Endothelial cell of umbilical vein (primary cell): ENCODE results near the gene SLC7A6. TPM values are rescaled to one million over a fixed set of nuclear protein-coding genes. Genes with fewer than 3 reads are reported as not detected.

Experiments
- BruUV-seq: library from RNA; stranded (reverse); fragments of 400-500 nt; replicated peaks from 2 replicates; lab custom pipeline; 2021; lab: Mats Ljungman, UMichigan
- CTCF ChIA-PET: fragments of 300-600, 350-600 bp; sonication (Branson Sonifier 250); formaldehyde crosslinking; loops from one replicate; lab custom pipeline; 2021; ENCODE audit warnings: antibody characterized with exemption, inconsistent platforms; lab: Charles Lee
- POLR2A ChIA-PET: fragments of 300-600, 350-600 bp; sonication (Branson Sonifier 250); formaldehyde crosslinking; loops from one replicate; lab custom pipeline; 2021; ENCODE audit warnings: antibody characterized with exemption, inconsistent platforms; lab: Charles Lee
- DNase-seq: peaks from one replicate; pipeline ENCODE4 v3.0.0-alpha.2; 2011; ENCODE audit warnings: low read depth, low spot score
- FAIRE-seq: peaks from 2 replicates; lab custom pipeline; 2011; peaks lifted over from hg19 to GRCh38; lab: Jason Lieb, UNC
- H2AFZ ChIP-seq: 2 replicates; pipeline ENCODE4 v1.6.0; 2012; ENCODE audit warnings: low read depth, low read length, control low read depth, inconsistent platforms
- H3K27ac ChIP-seq: 2 replicates; pipeline ENCODE4 v1.5.1; 2011; ENCODE audit warnings: low read depth, mild to moderate bottlenecking, control low read depth, low read length, moderate library complexity; ENCODE audit not compliant: insufficient read depth
- H3K27me3 ChIP-seq, 2 experiments: 2 replicates each; pipeline versions ENCODE4 v1.6.0 to v1.6.1; 2011; ENCODE audit warnings: low read length in 2 of 2, mixed read lengths in 1 of 2; ENCODE audit not compliant: control insufficient read depth in 2 of 2, insufficient read depth in 2 of 2
- H3K36me3 ChIP-seq, 2 experiments: 2 replicates in 1 of 2; 3 replicates in 1 of 2; pipeline ENCODE4 v1.5.1; 2011; ENCODE audit warnings: low read length in 2 of 2, mild to moderate bottlenecking in 1 of 2, moderate library complexity in 1 of 2; ENCODE audit not compliant: control insufficient read depth in 2 of 2, insufficient read depth in 2 of 2; ENCODE audit errors: extremely low read depth in 1 of 2
- H3K4me1 ChIP-seq: 3 replicates; pipeline ENCODE4 v1.5.1; 2011; ENCODE audit warnings: mild to moderate bottlenecking, low read length; ENCODE audit not compliant: control insufficient read depth, insufficient read depth; ENCODE audit errors: extremely low read depth
- H3K4me2 ChIP-seq: 2 replicates; pipeline ENCODE4 v1.6.1; 2011; ENCODE audit warnings: low read length, control low read depth, mixed read lengths; ENCODE audit not compliant: insufficient read depth
- H3K4me3 ChIP-seq, 3 experiments: fragments of 200-600 bp in 1 of 3; sonication (generic), shearing (Covaris generic) in 1 of 3; replicated peaks in 1 of 3; 2 replicates each; pipeline ENCODE4 v1.5.1; 2011 to 2016; ENCODE audit warnings: control low read depth in 3 of 3, low read length in 3 of 3, mild to moderate bottlenecking in 2 of 3, inconsistent platforms in 1 of 3, low read depth in 1 of 3, moderate library complexity in 1 of 3; ENCODE audit not compliant: insufficient read depth in 1 of 3
- H3K79me2 ChIP-seq: 2 replicates; pipeline ENCODE4 v1.6.0; 2012; ENCODE audit warnings: low read length, inconsistent platforms; ENCODE audit not compliant: control insufficient read depth, insufficient read depth
- H3K9ac ChIP-seq: replicated peaks from 2 replicates; pipeline ENCODE3; 2011; ENCODE audit warnings: low read length, control low read depth; ENCODE audit not compliant: insufficient read depth; ENCODE audit errors: extremely low read depth
- H3K9me1 ChIP-seq: replicated peaks from 3 replicates; pipeline ENCODE4 v1.6.0; 2011; ENCODE audit warnings: mild to moderate bottlenecking, low read length; ENCODE audit not compliant: control insufficient read depth, insufficient read depth; ENCODE audit errors: extremely low read depth
- H3K9me3 ChIP-seq: replicated peaks from 2 replicates; pipeline ENCODE4 v1.5.1; 2012; ENCODE audit warnings: low read length, inconsistent platforms; ENCODE audit not compliant: control insufficient read depth, insufficient read depth
- H4K20me1 ChIP-seq: replicated peaks from 2 replicates; pipeline ENCODE3; 2011; ENCODE audit warnings: mild to moderate bottlenecking, low read length; ENCODE audit not compliant: control insufficient read depth, insufficient read depth; ENCODE audit errors: extremely low read depth
- CTCF ChIP-seq, 2 donors: IDR thresholded peaks; 1 replicate in 1 of 2; 2 replicates in 1 of 2; pipeline ENCODE4 v1.5.1; 2011; ENCODE audit warnings: low read length in 2 of 2, mild to moderate bottlenecking in 2 of 2, moderate library complexity in 2 of 2, control low read depth in 1 of 2, inconsistent platforms in 1 of 2, low read depth in 1 of 2; ENCODE audit not compliant: insufficient read depth in 1 of 2; ENCODE audit errors: extremely low read depth in 1 of 2
- EZH2 ChIP-seq: IDR thresholded peaks from 2 replicates; pipeline ENCODE4 v1.6.1; 2012; ENCODE audit warnings: borderline replicate concordance, low read depth, mild to moderate bottlenecking, moderate library complexity, low read length, inconsistent platforms; ENCODE audit not compliant: severe bottlenecking
- FOS ChIP-seq: IDR thresholded peaks from 2 replicates; pipeline ENCODE4 v1.6.1; 2011; ENCODE audit warnings: mild to moderate bottlenecking, low read length, moderate library complexity, borderline replicate concordance; ENCODE audit not compliant: insufficient read depth
- GATA2 ChIP-seq: IDR thresholded peaks from 2 replicates; pipeline ENCODE4 v1.7.0; 2011; ENCODE audit warnings: low read depth, mild to moderate bottlenecking, moderate library complexity, mixed read lengths, low read length; ENCODE audit not compliant: insufficient read length, insufficient read depth
- JUN ChIP-seq: IDR thresholded peaks from 2 replicates; pipeline ENCODE4 v1.6.1; 2011; ENCODE audit warnings: borderline replicate concordance, low read depth; ENCODE audit not compliant: insufficient read length, insufficient read depth
- MYC ChIP-seq: IDR thresholded peaks from one replicate; pipeline ENCODE4 v1.6.1; 2011; ENCODE audit warnings: mild to moderate bottlenecking, low read depth, low read length
- POLR2A ChIP-seq: IDR thresholded peaks from 2 replicates; pipeline ENCODE4 v1.6.1; 2012; ENCODE audit warnings: low read depth, mild to moderate bottlenecking, control low read depth, low read length
- POLR2AphosphoS5 ChIP-seq: IDR thresholded peaks from 2 replicates; pipeline ENCODE4 v1.6.1; 2012; ENCODE audit warnings: low read depth, mild to moderate bottlenecking, control low read depth, low read length, moderate library complexity; ENCODE audit not compliant: insufficient read depth
- dilution Hi-C: fragments of 300-500 bp; cut with MboI; formaldehyde crosslinking; loops from one replicate; pipeline ENCODE4 v1.15.0; 2019; ENCODE audit warnings: low sequenced_read_pairs; ENCODE audit not compliant: extremely low pct_ligation_motif_present
- intact Hi-C: fragments of 100-400 bp; cut with micrococcal nuclease; formaldehyde crosslinking; loops from one replicate; pipeline ENCODE4 v1.10.0; 2022
- polyA plus RNA-seq, 4 experiments: library from polyadenylated mRNA; depleted of rRNA in 3 of 4; stranded (reverse) in 3 of 4; unstranded in 1 of 4; fragments of >200 nt; gene quantifications; 2 replicates each; pipeline versions ENCODE4 v1.2.1 to v1.2.3, GENCODE V29; 2011 to 2012; ENCODE audit warnings: missing spikeins in 1 of 4
- total RNA-seq: library from RNA; stranded (reverse); gene quantifications from 2 replicates; pipeline ENCODE4 v1.2.3, GENCODE V29; 2021
- TF ChIP-seq, protein P1 (sequence below): IDR thresholded peaks from 2 replicates; pipeline ENCODE4 v1.6.1; 2011; ENCODE audit not compliant: insufficient read depth, insufficient read length

SLC7A6 gene
- total and polyA plus RNA-seq, 2 donors (not counting 3 experiments of a cell fraction or from before 2014, with no cell fraction given), result 68.0 to 86.5 TPM

DNA sequence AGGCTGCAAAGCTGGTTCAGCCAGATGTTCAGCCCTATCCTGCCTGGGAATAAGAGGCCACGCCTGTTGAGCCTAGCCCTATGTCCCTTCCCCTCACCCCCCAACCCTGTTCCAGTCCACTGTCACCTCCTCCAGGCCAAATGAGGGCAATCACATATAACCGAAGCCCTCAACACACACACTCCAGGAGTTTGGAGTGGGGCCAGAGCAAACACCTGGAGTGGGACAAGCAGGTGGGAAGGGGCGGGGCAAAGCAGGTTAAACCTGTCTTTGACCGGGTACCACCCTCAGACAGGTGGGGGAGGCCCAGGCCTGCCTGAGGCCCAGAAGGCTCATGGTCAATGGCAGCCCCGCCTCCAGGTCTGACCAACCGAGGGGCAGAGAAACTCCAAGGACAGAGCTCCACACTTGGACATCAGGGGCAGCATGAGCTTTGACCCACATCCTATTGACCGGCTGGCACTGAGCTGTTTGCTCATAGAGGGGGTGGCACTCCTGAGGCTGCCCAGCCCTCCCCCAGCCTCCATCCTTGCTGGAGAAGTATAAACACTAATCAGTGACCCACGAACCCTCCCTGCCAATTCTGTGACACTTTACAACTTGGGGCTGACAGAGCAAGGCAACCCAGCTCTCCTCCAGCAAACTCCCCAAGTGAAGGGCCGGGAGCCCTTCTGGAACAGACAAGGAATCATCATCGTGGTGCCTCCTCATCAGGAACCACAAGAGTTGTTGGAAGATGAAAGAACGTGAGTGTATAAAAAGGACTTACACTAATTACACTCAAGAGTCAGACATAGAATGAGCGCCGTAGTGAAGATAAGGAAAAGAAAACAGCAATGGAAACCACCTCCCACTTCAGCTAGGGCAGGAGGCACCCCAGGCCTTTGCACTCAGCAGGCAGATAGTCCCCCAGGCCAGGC is 29.9 kb upstream of the SLC7A6 start:
- CTCF ChIA-PET, result interaction anchor here (0.9 kb wide), 2 partner anchors 95 to 141 kb away, joined by 3 read pairs; no protein-coding TSS in a partner anchor
- no peaks in the 10 kb centered on the region for H3K27me3 ChIP-seq
- intact Hi-C loops (no loop called here), dilution Hi-C loops (no loop called here)
- TF ChIP-seq GATA2 (no peak), JUN (no peak), CTCF (IDR thresholded peaks at IDR 0.05; ENCODE audit: extremely low read depth in 1 of 2, insufficient read depth in 1 of 2, low read depth in 1 of 2, low read length in 2 of 2) (no peak), EZH2 (no peak), FOS (no peak), POLR2A (no peak), MYC (no peak), POLR2AphosphoS5 (no peak)
- TF ChIP-seq, protein P1, sequence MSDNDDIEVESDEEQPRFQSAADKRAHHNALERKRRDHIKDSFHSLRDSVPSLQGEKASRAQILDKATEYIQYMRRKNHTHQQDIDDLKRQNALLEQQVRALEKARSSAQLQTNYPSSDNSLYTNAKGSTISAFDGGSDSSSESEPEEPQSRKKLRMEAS, result no peak
- no peaks in the 10 kb centered on the region for H3K9me1 ChIP-seq
- H4K20me1 ChIP-seq, result no peaks in the 10 kb centered on the region
- no peak overlapping the region for H2AFZ ChIP-seq
- no peak overlapping the region for H3K9ac ChIP-seq
- no peaks in the 10 kb centered on the region for H3K9me3 ChIP-seq
- H3K27ac ChIP-seq, result no peak overlapping the region
- DNase-seq, result no peak
- BruUV-seq, result no TSS peak
- H3K36me3 ChIP-seq, result no peaks in the 10 kb centered on the region
- H3K4me1 ChIP-seq, result peaks cover 13% of the 10 kb centered on the region
- FAIRE-seq, result no peak
- POLR2A ChIA-PET, result interaction anchor here (0.6 kb wide), 1 partner anchor 440 kb away, joined by 4 read pairs; no protein-coding TSS in a partner anchor
- H3K4me2 ChIP-seq, result no peak overlapping the region
- no peaks in the 10 kb centered on the region for H3K79me2 ChIP-seq
- H3K4me3 ChIP-seq, result no peak overlapping the region
